DND-41 (cell line): ENCODE results near the gene CD36.

Source experiments
- ATAC-seq: fragments of 200-7000 bp; cut with Tn5 transposase; 3 replicates; pipeline ENCODE4 v1.9.1; 2021; ENCODE audit warnings: low read depth; ENCODE audit not compliant: insufficient read depth
- DNase-seq: peaks from one replicate; pipeline ENCODE4 v3.0.0-alpha.2; 2020
- H2AFZ ChIP-seq: 2 replicates; pipeline ENCODE4 v1.6.0; 2012; ENCODE audit warnings: low read depth, low read length
- H3K27ac ChIP-seq: 2 replicates; pipeline ENCODE4 v1.5.1; 2012; ENCODE audit warnings: low read length, inconsistent platforms
- H3K27me3 ChIP-seq: fragments of 200-600 bp; sonication (generic); 2 replicates; pipeline ENCODE4 v1.6.0; 2012; ENCODE audit warnings: low read length, mild to moderate bottlenecking, inconsistent platforms; ENCODE audit not compliant: insufficient read depth, poor library complexity
- H3K36me3 ChIP-seq: 2 replicates; pipeline ENCODE4 v1.5.1; 2012; ENCODE audit warnings: low read length, inconsistent platforms; ENCODE audit not compliant: insufficient read depth
- H3K4me1 ChIP-seq: 2 replicates; pipeline ENCODE4 v1.5.1; 2012; ENCODE audit warnings: mild to moderate bottlenecking, low read length; ENCODE audit not compliant: insufficient read depth
- H3K4me2 ChIP-seq: 2 replicates; pipeline ENCODE4 v1.6.0; 2012; ENCODE audit warnings: mild to moderate bottlenecking, moderate library complexity, low read length, inconsistent platforms; ENCODE audit not compliant: insufficient read depth
- H3K4me3 ChIP-seq, 2 experiments: fragments of 200-600 bp in 1 of 2; shearing (Covaris generic) in 1 of 2; 2 replicates each; pipeline ENCODE4 v1.5.1; 2012 to 2016; ENCODE audit warnings: inconsistent platforms in 2 of 2, low read length in 2 of 2, mild to moderate bottlenecking in 2 of 2, low read depth in 1 of 2, moderate library complexity in 1 of 2
- H3K79me2 ChIP-seq: 2 replicates; pipeline ENCODE4 v1.6.0; 2012; ENCODE audit warnings: low read length, inconsistent platforms; ENCODE audit not compliant: insufficient read depth
- H3K9ac ChIP-seq: 2 replicates; pipeline ENCODE4 v1.6.0; 2012; ENCODE audit warnings: low read depth, mild to moderate bottlenecking, inconsistent platforms, low read length, moderate library complexity
- H3K9me3 ChIP-seq: 2 replicates; pipeline ENCODE4 v1.5.1; 2012; ENCODE audit warnings: low read length, moderate library complexity, mild to moderate bottlenecking, inconsistent platforms; ENCODE audit not compliant: insufficient read depth, severe bottlenecking
- H4K20me1 ChIP-seq: 2 replicates; pipeline ENCODE4 v1.6.0; 2012; ENCODE audit warnings: low read length; ENCODE audit not compliant: insufficient read depth
- CTCF ChIP-seq: IDR thresholded peaks from 2 replicates; pipeline ENCODE4 v1.5.1; 2012; ENCODE audit warnings: borderline replicate concordance, low read length, moderate library complexity, mild to moderate bottlenecking; ENCODE audit not compliant: poor library complexity, severe bottlenecking; ENCODE audit errors: extremely low read depth
- EZH2 ChIP-seq: IDR thresholded peaks from 3 replicates; pipeline ENCODE4 v1.6.1; 2012; ENCODE audit warnings: borderline replicate concordance, low read depth, mild to moderate bottlenecking, moderate library complexity, low read length, inconsistent platforms; ENCODE audit not compliant: severe bottlenecking

CD36 gene

GRCh38 chr7:80679921-80680907, 41.8 kb downstream of the CD36 start:
- H3K9ac ChIP-seq, result no peak overlapping the region
- H3K27ac ChIP-seq, result no peak overlapping the region
- H3K27me3 ChIP-seq, result no peaks in the 10 kb centered on the region
- no peak for DNase-seq
- no peaks in the 10 kb centered on the region for H3K79me2 ChIP-seq
- no peaks in the 10 kb centered on the region for H3K9me3 ChIP-seq
- TF ChIP-seq EZH2 (no peak), CTCF (no peak)
- no peaks in the 10 kb centered on the region for H3K4me1 ChIP-seq
- no peak for ATAC-seq
- H2AFZ ChIP-seq, result no peak overlapping the region
- no peak overlapping the region for H3K4me3 ChIP-seq
- H4K20me1 ChIP-seq, result no peaks in the 10 kb centered on the region
- no peaks in the 10 kb centered on the region for H3K36me3 ChIP-seq
- no peak overlapping the region for H3K4me2 ChIP-seq

GRCh38 chr7:80681272-80681885, 42.9 kb downstream of the CD36 start:
- H4K20me1 ChIP-seq, result no peaks in the 10 kb centered on the region
- H3K9ac ChIP-seq, result no peak overlapping the region
- no peak overlapping the region for H2AFZ ChIP-seq
- H3K27me3 ChIP-seq, result no peaks in the 10 kb centered on the region
- no peaks in the 10 kb centered on the region for H3K36me3 ChIP-seq
- ATAC-seq (peak; percentile 67), DNase-seq (no peak)
- H3K79me2 ChIP-seq, result no peaks in the 10 kb centered on the region
- no peak overlapping the region for H3K27ac ChIP-seq
- no peaks in the 10 kb centered on the region for H3K9me3 ChIP-seq
- no peaks in the 10 kb centered on the region for H3K4me1 ChIP-seq
- H3K4me2 ChIP-seq, result no peak overlapping the region
- no peak overlapping the region for H3K4me3 ChIP-seq
- no peak for TF ChIP-seq EZH2
- TF ChIP-seq CTCF, result peak; percentile 47

GRCh38 chr7:80682744-80683143, 44.3 kb downstream of the CD36 start:
- no peak overlapping the region for H3K9ac ChIP-seq
- H3K36me3 ChIP-seq, result no peaks in the 10 kb centered on the region
- H3K27ac ChIP-seq, result no peak overlapping the region
- H3K4me1 ChIP-seq, result no peaks in the 10 kb centered on the region
- no peaks in the 10 kb centered on the region for H3K27me3 ChIP-seq
- H3K9me3 ChIP-seq, result no peaks in the 10 kb centered on the region
- no peak overlapping the region for H3K4me3 ChIP-seq
- H4K20me1 ChIP-seq, result no peaks in the 10 kb centered on the region
- TF ChIP-seq EZH2, result no peak
- no peak for TF ChIP-seq CTCF
- ATAC-seq (no peak), DNase-seq (no peak)
- H3K79me2 ChIP-seq, result no peaks in the 10 kb centered on the region
- H2AFZ ChIP-seq, result no peak overlapping the region
- H3K4me2 ChIP-seq, result no peak overlapping the region
